ENCODE data around the gene STEAP1.

Gene STEAP1

GRCh38 chr7:90212149-90212495 is 57.9 kb downstream of the STEAP1 start:
- Histone ChIP-seq H3K4me1 (ENCODE audit: insufficient read depth, low read length) (peaks cover 25% of the 10 kb centered on the region), H3K9ac (ENCODE audit: low read depth, low read length) (peak overlapping the region; percentile 91), H3K36me3 (ENCODE audit: insufficient read depth, low read length) (no peaks in the 10 kb centered on the region), H3K9me3 (ENCODE audit: control insufficient read depth, insufficient read depth, low read length) (no peaks in the 10 kb centered on the region)

GRCh38 chr7:90213521-90213920 is 59.3 kb downstream of the STEAP1 start:
- H3K9ac ChIP-seq (ENCODE audit: low read depth, low read length) = no peak overlapping the region
- peaks cover 26% of the 10 kb centered on the region for H3K4me1 ChIP-seq (ENCODE audit: insufficient read depth, low read length)
- no peaks in the 10 kb centered on the region for H3K36me3 ChIP-seq (ENCODE audit: insufficient read depth, low read length)
- H3K9me3 ChIP-seq (ENCODE audit: control insufficient read depth, insufficient read depth, low read length) = no peaks in the 10 kb centered on the region
